HG03025 (cell line): ENCODE measurements around the gene IL1R2.

ENCODE experiments used
- ATAC-seq: cut with Tn5 transposase; IDR thresholded peaks from one replicate; pipeline ENCODE4 v1.9.1; 2021; ENCODE audit warnings: mild to moderate bottlenecking, moderate library complexity; ENCODE audit not compliant: unreplicated experiment, low FRiP score

The IL1R2 gene, protein sequence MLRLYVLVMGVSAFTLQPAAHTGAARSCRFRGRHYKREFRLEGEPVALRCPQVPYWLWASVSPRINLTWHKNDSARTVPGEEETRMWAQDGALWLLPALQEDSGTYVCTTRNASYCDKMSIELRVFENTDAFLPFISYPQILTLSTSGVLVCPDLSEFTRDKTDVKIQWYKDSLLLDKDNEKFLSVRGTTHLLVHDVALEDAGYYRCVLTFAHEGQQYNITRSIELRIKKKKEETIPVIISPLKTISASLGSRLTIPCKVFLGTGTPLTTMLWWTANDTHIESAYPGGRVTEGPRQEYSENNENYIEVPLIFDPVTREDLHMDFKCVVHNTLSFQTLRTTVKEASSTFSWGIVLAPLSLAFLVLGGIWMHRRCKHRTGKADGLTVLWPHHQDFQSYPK

GRCh38 chr2:101991721-101992145 lies at the start of gene IL1R2:
Gene IL1R2, plus strand, starts transcription at chr2:101991960. Its CDS starts 16,616 bp downstream, at chr2:102008576.
- no peak for ATAC-seq

- ATAC-seq, result no peak
These were observed 48.9 kb upstream of the IL1R2 start for GRCh38 chr2:101942851-101943250.

DNA sequence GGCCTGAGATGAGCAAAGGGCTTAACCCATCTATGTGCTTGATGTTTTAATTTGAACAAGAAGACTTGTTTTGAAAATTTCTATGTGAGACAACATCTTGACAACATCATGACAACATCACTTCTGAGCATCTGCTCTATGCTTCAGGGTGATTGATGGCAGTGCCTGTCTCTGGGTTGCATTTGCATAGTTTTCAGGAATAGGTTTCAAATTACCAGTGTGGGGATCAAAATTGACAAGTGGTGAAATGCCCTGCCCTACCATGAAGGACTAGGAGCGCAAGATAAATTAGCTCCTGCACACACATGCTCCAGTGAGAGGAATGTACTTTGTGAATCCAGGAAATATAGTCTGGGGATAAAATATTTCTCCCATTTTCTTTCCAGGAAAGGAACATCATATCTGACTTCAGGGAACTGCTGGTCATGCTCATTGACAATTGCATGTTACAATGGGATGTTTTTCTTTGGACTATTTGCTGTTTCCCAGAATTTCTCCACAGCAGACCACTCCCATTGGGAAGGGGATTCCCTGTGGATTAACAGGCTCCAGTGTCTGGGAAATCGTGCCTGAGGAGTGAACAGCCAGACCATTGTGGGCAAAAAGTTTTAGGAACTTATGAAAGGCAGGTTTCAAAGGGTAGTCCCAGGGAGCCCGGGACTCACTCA lies 45.3 kb upstream of the IL1R2 start:
- ATAC-seq, result no peak

GRCh38 chr2:101947374-101947773 lies 44.4 kb upstream of the IL1R2 start:
- ATAC-seq, result no peak

GRCh38 chr2:101948625-101949155 lies 43.1 kb upstream of the IL1R2 start:
- no peak for ATAC-seq

DNA sequence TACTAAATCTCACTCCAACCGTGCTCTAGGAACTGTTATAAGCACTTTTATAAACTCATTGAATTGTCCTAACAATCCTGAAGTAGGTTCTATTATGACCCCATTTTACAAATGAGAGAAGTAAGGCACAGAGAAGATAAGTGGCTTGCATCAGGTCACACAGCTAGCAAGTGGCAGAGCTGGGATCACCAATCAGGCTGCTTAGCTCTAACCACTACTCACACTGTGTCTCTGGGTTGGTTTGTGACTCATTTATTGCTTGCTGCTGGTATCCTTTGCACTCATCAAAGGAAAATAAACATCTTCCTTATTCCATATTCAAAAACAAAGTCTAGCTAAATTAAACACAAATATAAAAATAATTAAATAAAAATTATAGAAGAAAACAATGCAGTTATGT lies 42.5 kb upstream of the IL1R2 start:
- ATAC-seq, result no peak

DNA sequence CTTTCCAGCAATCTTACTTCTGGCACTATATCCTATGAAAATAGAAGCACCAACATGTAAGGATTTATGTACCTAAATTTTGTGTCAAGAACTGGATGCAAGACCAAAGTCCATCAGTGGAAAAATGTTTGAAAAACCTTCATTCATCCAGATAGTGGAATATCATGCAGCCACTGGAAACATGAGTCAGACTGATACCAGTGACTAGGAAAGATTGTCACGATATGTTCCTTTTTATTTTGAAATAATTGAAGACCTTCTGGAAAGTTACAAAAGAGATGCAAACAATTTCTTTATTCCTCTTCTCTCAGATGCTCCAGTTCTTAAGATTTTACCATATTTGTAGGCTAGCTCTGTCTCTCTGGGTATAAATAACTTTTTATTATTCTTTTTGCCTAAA lies 40.5 kb upstream of the IL1R2 start:
- ATAC-seq, result no peak

GRCh38 chr2:101952551-101952950 lies 39.2 kb upstream of the IL1R2 start:
- ATAC-seq, result no peak

- no peak for ATAC-seq
These were observed 35.0 kb upstream of the IL1R2 start for GRCh38 chr2:101956465-101957438.

GRCh38 chr2:101958061-101958460 lies 33.7 kb upstream of the IL1R2 start:
- ATAC-seq, result no peak

- ATAC-seq, result no peak
These were observed 30.9 kb upstream of the IL1R2 start for GRCh38 chr2:101960819-101961337.

GRCh38 chr2:101961338-101962191 lies 30.2 kb upstream of the IL1R2 start:
- no peak for ATAC-seq

DNA sequence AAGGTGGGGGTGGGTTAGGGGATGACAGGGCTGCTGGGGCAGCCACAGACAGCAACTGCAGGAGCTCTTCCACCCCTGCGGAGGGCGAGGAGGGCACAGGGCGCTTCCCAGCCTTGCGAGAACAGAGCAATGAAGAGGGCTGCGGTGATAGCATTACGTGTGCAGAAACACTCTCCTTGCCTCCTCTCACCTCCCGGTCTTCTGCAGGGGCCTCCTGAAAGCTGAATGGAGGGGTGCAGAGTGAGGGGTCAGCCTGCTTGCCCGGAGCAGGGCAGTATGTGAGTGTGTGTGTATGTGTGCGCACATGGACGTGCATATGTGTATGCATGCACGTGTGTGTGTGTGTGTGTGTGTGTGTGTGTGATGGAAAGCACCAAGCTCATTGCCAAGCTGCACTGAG lies 29.5 kb upstream of the IL1R2 start:
- ATAC-seq, result no peak

DNA sequence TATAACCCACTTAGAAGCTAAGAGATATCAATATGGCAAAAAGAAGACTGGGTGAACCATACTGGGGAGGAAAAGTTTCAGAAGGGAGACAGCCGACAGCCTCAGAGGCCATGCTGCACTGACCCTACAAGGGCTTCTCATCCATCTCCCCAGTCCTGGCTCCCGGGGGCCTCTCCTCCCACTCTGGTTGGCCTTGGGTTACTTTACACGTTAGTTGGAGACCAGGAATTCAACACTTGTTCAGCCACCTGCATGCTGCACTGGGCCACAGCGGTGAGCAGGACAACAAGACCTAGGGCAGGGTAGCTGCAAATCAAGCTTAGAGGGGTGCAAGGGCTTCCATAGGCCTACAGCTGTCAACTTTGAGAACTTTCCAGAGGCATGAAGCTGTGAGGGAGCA lies 28.6 kb upstream of the IL1R2 start:
- no peak for ATAC-seq

GRCh38 chr2:101967826-101968513 lies 23.8 kb upstream of the IL1R2 start:
- no peak for ATAC-seq

DNA sequence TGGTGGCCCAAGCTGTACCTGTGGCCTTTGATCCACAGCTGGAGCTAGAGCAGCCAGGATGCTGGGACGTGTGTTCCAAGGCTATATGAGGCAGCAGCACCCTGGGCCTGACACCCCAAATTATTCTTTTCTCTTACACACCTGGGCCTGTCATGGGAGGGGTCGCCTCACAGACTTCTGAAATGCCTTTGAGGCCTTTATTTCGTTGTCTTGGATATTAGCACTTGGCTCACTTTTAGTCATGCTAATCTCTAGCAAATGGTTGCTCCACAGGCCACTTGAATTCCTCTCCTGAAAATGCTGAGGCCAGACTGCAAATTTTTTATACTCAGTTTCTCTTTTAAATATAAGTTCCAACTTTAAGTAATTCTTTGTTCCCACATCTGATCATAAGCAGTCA lies 22.0 kb upstream of the IL1R2 start:
- ATAC-seq, result no peak

GRCh38 chr2:101970901-101971300 lies 20.9 kb upstream of the IL1R2 start:
- no peak for ATAC-seq

- ATAC-seq, result no peak
These were observed 19.9 kb upstream of the IL1R2 start for GRCh38 chr2:101971836-101972235.
